Measurements from ENCODE around the gene SIVA1. TPM values are rescaled to one million over a fixed set of nuclear protein-coding genes. Genes with fewer than 3 reads are reported as not detected.

SIVA1 gene
- total and polyA plus RNA-seq, 9 donors: 2.4 to 385 (median 91.6) TPM

GRCh38 chr14:104767634-104767918 lies 14.6 kb downstream of the SIVA1 start:
- TF ChIP-seq EP300 (IDR thresholded peaks at IDR 0.05) (no peak), POLR2A (IDR thresholded peaks at IDR 0.05) (no peak), CTCF (IDR thresholded peaks at IDR 0.05) (no peak)
- no peak for DNase-seq
- Histone ChIP-seq H3K9me3 (no peaks in the 10 kb centered on the region), H3K4me3 (no peak overlapping the region), H3K27me3 (no peaks in the 10 kb centered on the region), H3K4me1 (ENCODE audit: insufficient read depth) (peaks cover 2% of the 10 kb centered on the region), H3K27ac (no peak overlapping the region), H3K36me3 (no peaks in the 10 kb centered on the region)
- intact Hi-C loops (cut with DNase I): no loop called here
- 77 to 82% (median 77%) methylated on average over 5 of the region's 5 CpGs for WGBS, 3 donors

- intact Hi-C loops (cut with DNase I): loop anchor here in 3 of 4 donors (1.0 to 2.0 kb wide), 2 partner anchors 53 to 58 kb away; no protein-coding TSS in a partner anchor
- Histone ChIP-seq H3K36me3 (no peaks in the 10 kb centered on the region), H3K4me1 (ENCODE audit: insufficient read depth) (peaks cover 2% of the 10 kb centered on the region), H3K27ac (peak overlapping the region in 1 of 2 donors; percentile 57), H3K27me3 (no peaks in the 10 kb centered on the region), H3K9me3 (no peaks in the 10 kb centered on the region), H3K4me3 (no peak overlapping the region)
- WGBS, 3 donors: 15 to 17% (median 15%) methylated on average over 24 to 25 of the region's 25 CpGs
- peak; percentile 73 to 95 (median 83) for TF ChIP-seq CTCF (IDR thresholded peaks at IDR 0.05)
- TF ChIP-seq POLR2A (IDR thresholded peaks at IDR 0.05): no peak
- DNase-seq: peak; percentile 84 to 93 (median 91)
Measured at GRCh38 chr14:104768437-104769323, 15.7 kb downstream of the SIVA1 start.

DNA sequence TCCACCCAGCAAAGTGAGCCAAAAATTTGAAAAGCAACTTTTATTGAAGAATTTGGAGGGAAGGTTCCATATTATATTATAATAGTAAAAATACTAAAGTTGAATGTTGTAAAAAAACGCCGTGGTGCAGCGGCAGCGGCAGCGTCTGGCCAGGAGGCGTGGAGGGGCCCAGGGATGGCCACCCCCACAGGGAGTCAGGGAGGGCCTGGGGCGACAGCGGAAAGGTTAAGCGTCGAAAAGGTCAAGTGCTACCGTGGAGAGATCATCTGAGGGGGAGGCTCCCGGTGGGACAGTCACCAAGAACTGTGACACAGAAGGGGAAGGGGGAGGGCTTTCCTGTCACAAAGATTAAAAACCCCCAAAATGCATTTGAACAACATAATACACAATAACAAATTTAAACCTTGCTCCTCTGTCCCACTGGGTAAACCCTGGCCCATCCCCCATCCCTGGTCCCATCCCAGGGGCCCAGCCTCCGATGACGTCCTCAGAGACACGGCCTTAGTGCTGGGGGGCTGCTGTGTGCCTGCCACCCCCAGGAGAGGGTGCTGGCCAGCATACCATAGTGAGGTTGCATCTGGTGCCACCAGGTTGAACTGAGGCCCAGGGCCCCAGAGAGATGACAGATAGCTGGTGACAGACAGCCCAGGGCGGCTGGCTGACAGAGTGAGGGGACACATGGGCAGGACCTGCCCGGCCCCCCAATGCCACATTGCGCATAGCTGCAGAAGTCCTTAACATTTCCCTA lies 16.6 kb downstream of the SIVA1 start:
- H3K27me3 ChIP-seq: no peaks in the 10 kb centered on the region
- no peaks in the 10 kb centered on the region for H3K36me3 ChIP-seq
- 77% methylated on average over 18 of the region's 18 CpGs for WGBS, 3 donors
- no peaks in the 10 kb centered on the region for H3K9me3 ChIP-seq
- no peak for TF ChIP-seq POLR2A (IDR thresholded peaks at IDR 0.05)
- TF ChIP-seq EP300 (IDR thresholded peaks at IDR 0.05): no peak
- no peak for TF ChIP-seq CTCF (IDR thresholded peaks at IDR 0.05)
- peaks cover 2% of the 10 kb centered on the region for H3K4me1 ChIP-seq (ENCODE audit: insufficient read depth)
- no peak overlapping the region for H3K4me3 ChIP-seq
- peak overlapping the region in 1 of 2 donors; percentile 57 for H3K27ac ChIP-seq
- DNase-seq: no peak
- intact Hi-C loops (cut with DNase I): loop anchor here in 3 of 4 donors (1.0 to 2.0 kb wide), 3 partner anchors 25 to 57 kb away; partner anchors contain the start of gene AKT1 (in 1 of the 3)

DNA sequence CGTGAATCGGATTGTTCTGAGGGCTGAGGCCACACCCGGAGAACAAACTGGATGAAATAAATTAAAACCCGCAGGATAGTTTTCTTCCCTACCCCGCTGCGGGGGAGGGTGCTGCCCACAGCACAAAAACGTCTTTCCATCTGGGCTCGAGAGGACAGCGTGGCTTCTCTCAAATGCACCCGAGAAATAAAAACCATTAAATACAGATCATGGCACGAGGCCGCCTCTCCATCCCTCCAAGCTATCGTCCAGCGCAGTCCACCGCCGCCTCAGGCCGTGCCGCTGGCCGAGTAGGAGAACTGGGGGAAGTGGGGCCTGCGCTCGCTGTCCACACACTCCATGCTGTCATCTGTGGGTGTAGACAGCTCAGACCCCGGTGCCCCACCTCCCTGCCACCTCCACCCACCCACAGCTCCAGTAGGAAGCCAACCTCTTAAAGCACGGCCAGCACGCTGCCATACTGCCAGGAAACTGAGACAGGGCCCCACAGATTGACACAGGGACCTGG lies 17.2 kb downstream of the SIVA1 start:
- DNase-seq: no peak
- TF ChIP-seq POLR2A (IDR thresholded peaks at IDR 0.05) (no peak), EP300 (IDR thresholded peaks at IDR 0.05) (no peak), CTCF (IDR thresholded peaks at IDR 0.05) (no peak)
- Histone ChIP-seq H3K9me3 (no peaks in the 10 kb centered on the region), H3K27me3 (no peaks in the 10 kb centered on the region), H3K27ac (no peak overlapping the region), H3K36me3 (no peaks in the 10 kb centered on the region), H3K4me3 (no peak overlapping the region), H3K4me1 (ENCODE audit: insufficient read depth) (peaks cover 2% of the 10 kb centered on the region)
- intact Hi-C loops (cut with DNase I): loop anchor here in 2 of 4 donors (1.0 to 2.0 kb wide), 2 partner anchors 25 to 55 kb away; partner anchors contain the start of gene AKT1 (in 1 of the 2)
- WGBS, 3 donors: 69 to 70% (median 70%) methylated on average over 24 of the region's 24 CpGs
